HCT116 (cell line): ENCODE results near the gene TMEM145. TPM values are rescaled to one million over a fixed set of nuclear protein-coding genes. Genes with fewer than 3 reads are reported as not detected.

Experiments
- ATAC-seq: fragments of 200-7000 bp; cut with Tn5 transposase; 2 replicates; pipeline ENCODE4 v1.9.1; 2020; ENCODE audit warnings: mild to moderate bottlenecking, moderate library complexity
- BruUV-seq: library from RNA; stranded (reverse); fragments of 400-500 nt; replicated peaks from 2 replicates; lab custom pipeline; 2021; lab: Mats Ljungman, UMichigan
- CTCF ChIA-PET: fragments of 300-600 bp; sonication (Branson Sonifier 250); formaldehyde crosslinking; loops from one replicate; lab custom pipeline; 2021; ENCODE audit warnings: antibody characterized with exemption; lab: Charles Lee
- POLR2A ChIA-PET: fragments of 300-600, 350-600 bp; sonication (Branson Sonifier 250); formaldehyde crosslinking; loops from one replicate; lab custom pipeline; 2021; ENCODE audit warnings: antibody characterized with exemption; lab: Charles Lee
- RAD21 ChIA-PET, 2 experiments: fragments of 300-600 bp; sonication (Branson Sonifier 250); formaldehyde crosslinking; loops; one replicate each; lab custom pipeline; 2023; ENCODE audit warnings: low total read pairs in 2 of 2; ENCODE audit not compliant: uncharacterized antibody in 2 of 2, unreplicated experiment in 2 of 2, low non-redundant PET in 1 of 2; lab: Charles Lee
- DNase-seq: peaks from one replicate; pipeline ENCODE4 v3.0.0-alpha.2; 2010; ENCODE audit warnings: low read depth, low spot score
- H2AFZ ChIP-seq: fragments of 200-600 bp; shearing (Covaris generic), sonication (generic); 2 replicates; pipeline ENCODE4 v1.6.1; 2017; ENCODE audit warnings: low read depth, mixed run types, mixed read lengths, antibody characterized with exemption, low read length; ENCODE audit not compliant: poor library complexity, severe bottlenecking
- H3K27ac ChIP-seq: 2 replicates; pipeline ENCODE4 v1.5.1; 2012; ENCODE audit warnings: low read depth, low read length
- H3K27me3 ChIP-seq: fragments of 200-600 bp; sonication (generic); 2 replicates; pipeline ENCODE4 v1.6.1; 2016; ENCODE audit warnings: mixed run types, low read length, mixed read lengths; ENCODE audit not compliant: insufficient read depth
- H3K36me3 ChIP-seq, 2 experiments: fragments of 200-500 bp in 1 of 2; fragments of 200-600 bp in 1 of 2; sonication (Bioruptor generic) in 1 of 2; sonication (generic) in 1 of 2; 2 replicates each; pipeline versions ENCODE4 v1.5.1 to v1.6.1; 2014 to 2016; ENCODE audit warnings: low read length in 2 of 2, inconsistent platforms in 1 of 2, mixed read lengths in 1 of 2, mixed run types in 1 of 2; ENCODE audit not compliant: insufficient read depth in 2 of 2, control insufficient read depth in 1 of 2
- H3K4me1 ChIP-seq, 2 experiments: fragments of 200-600 bp in 1 of 2; sonication (generic) in 1 of 2; 2 replicates each; pipeline versions ENCODE4 v1.5.1 to v1.6.1; 2012 to 2017; ENCODE audit warnings: low read length in 2 of 2, inconsistent platforms in 1 of 2, mild to moderate bottlenecking in 1 of 2, mixed read lengths in 1 of 2, mixed run types in 1 of 2, moderate library complexity in 1 of 2; ENCODE audit not compliant: insufficient read depth in 2 of 2, control insufficient read depth in 1 of 2
- H3K4me2 ChIP-seq: fragments of 200-600 bp; sonication (generic); 2 replicates; pipeline ENCODE4 v1.6.1; 2017; ENCODE audit warnings: mixed run types, low read length, mixed read lengths
- H3K4me3 ChIP-seq, 2 experiments: fragments of 200-600 bp in 1 of 2; sonication (generic) in 1 of 2; replicated peaks in 1 of 2; 2 replicates each; pipeline ENCODE4 v1.5.1; 2011 to 2016; ENCODE audit warnings: low read length in 2 of 2, control low read depth in 1 of 2, low read depth in 1 of 2, mild to moderate bottlenecking in 1 of 2, mixed read lengths in 1 of 2, mixed run types in 1 of 2
- H3K79me2 ChIP-seq: fragments of 200-600 bp; sonication (generic); 2 replicates; pipeline ENCODE4 v1.6.1; 2017; ENCODE audit warnings: mild to moderate bottlenecking, mixed run types, low read length, moderate library complexity, mixed read lengths; ENCODE audit not compliant: insufficient read depth
- H3K9ac ChIP-seq: fragments of 200-600 bp; sonication (generic); 2 replicates; pipeline ENCODE4 v1.6.1; 2016; ENCODE audit warnings: low read length, mixed read lengths
- H3K9me2 ChIP-seq: fragments of 200-600 bp; sonication (generic), shearing (Covaris generic); 2 replicates; pipeline ENCODE4 v1.6.1; 2017; ENCODE audit warnings: mixed run types, mild to moderate bottlenecking, moderate library complexity; ENCODE audit not compliant: insufficient read depth
- H3K9me3 ChIP-seq, 2 experiments: fragments of 200-500 bp in 1 of 2; fragments of 200-600 bp in 1 of 2; sonication (Bioruptor generic) in 1 of 2; sonication (generic) in 1 of 2; 2 replicates each; pipeline ENCODE4 v1.6.1; 2014 to 2017; ENCODE audit warnings: low read length in 2 of 2, mixed read lengths in 2 of 2, inconsistent platforms in 1 of 2, low read depth in 1 of 2, mild to moderate bottlenecking in 1 of 2, mixed run types in 1 of 2, moderate library complexity in 1 of 2; ENCODE audit not compliant: control insufficient read depth in 1 of 2, insufficient read depth in 1 of 2
- H4K20me1 ChIP-seq: fragments of 200-600 bp; sonication (generic), shearing (Covaris generic); 2 replicates; pipeline ENCODE4 v1.6.1; 2017; ENCODE audit warnings: mixed run types, mild to moderate bottlenecking, moderate library complexity; ENCODE audit not compliant: insufficient read depth
- CBX3 ChIP-seq: IDR thresholded peaks from 2 replicates; pipeline ENCODE4 v1.6.1; 2012; ENCODE audit warnings: low read depth
- CEBPB ChIP-seq: IDR thresholded peaks from 2 replicates; pipeline ENCODE4 v1.6.1; 2012; ENCODE audit warnings: low read depth
- EGR1 ChIP-seq: IDR thresholded peaks from 2 replicates; pipeline ENCODE4 v1.6.1; 2012; ENCODE audit warnings: low read depth
- ELF1 ChIP-seq: IDR thresholded peaks from 2 replicates; pipeline ENCODE4 v1.6.1; 2012; ENCODE audit warnings: low read depth, borderline replicate concordance
- FOSL1 ChIP-seq: IDR thresholded peaks from 2 replicates; pipeline ENCODE4 v1.6.1; 2012; ENCODE audit warnings: low read depth
- JUND ChIP-seq: IDR thresholded peaks from 2 replicates; pipeline ENCODE4 v1.6.1; 2012
- POLR2AphosphoS5 ChIP-seq: IDR thresholded peaks from 2 replicates; pipeline ENCODE4 v1.6.1; 2011; ENCODE audit warnings: mild to moderate bottlenecking, low read depth, low read length, moderate library complexity
- RAD21 ChIP-seq: IDR thresholded peaks from 2 replicates; pipeline ENCODE4 v1.6.1; 2012; ENCODE audit warnings: low read depth, mild to moderate bottlenecking
- SP1 ChIP-seq: IDR thresholded peaks from 2 replicates; pipeline ENCODE4 v1.6.1; 2012; ENCODE audit warnings: low read depth
- SRF ChIP-seq: IDR thresholded peaks from 2 replicates; pipeline ENCODE4 v1.6.1; 2012; ENCODE audit warnings: low read depth
- TCF7L2 ChIP-seq: IDR thresholded peaks from 2 replicates; pipeline ENCODE4 v1.7.0; 2011; ENCODE audit warnings: borderline replicate concordance, inconsistent platforms; ENCODE audit not compliant: insufficient read depth, insufficient read length; ENCODE audit errors: extremely low read depth
- YY1 ChIP-seq: IDR thresholded peaks from 2 replicates; pipeline ENCODE4 v1.6.1; 2011; ENCODE audit warnings: low read length, low read depth, moderate library complexity, mild to moderate bottlenecking; ENCODE audit not compliant: insufficient replicate concordance; ENCODE audit errors: extremely low read depth
- ZBTB33 ChIP-seq: IDR thresholded peaks from 2 replicates; pipeline ENCODE4 v1.6.1; 2011; ENCODE audit warnings: mild to moderate bottlenecking, low read length, moderate library complexity; ENCODE audit not compliant: insufficient replicate concordance; ENCODE audit errors: extremely low read depth
- ZNF274 ChIP-seq: fragments of 200-500 bp; sonication (Bioruptor generic); IDR thresholded peaks from 2 replicates; pipeline ENCODE4 v1.6.1; 2014; ENCODE audit warnings: mild to moderate bottlenecking, low read depth, low read length, inconsistent platforms
- intact Hi-C: fragments of 100-400 bp; cut with micrococcal nuclease; formaldehyde crosslinking; loops from 2 replicates; pipeline ENCODE4 v1.10.0; 2022
- total RNA-seq: library from RNA; stranded (reverse); gene quantifications from one replicate; pipeline ENCODE4 v1.2.1, GENCODE V29; 2021; ENCODE audit not compliant: unreplicated experiment
- TF ChIP-seq, protein P1 (sequence below), 3 experiments: fragments of 200-600 bp in 1 of 3; sonication (generic) in 1 of 3; IDR thresholded peaks in 2 of 3; conservative IDR thresholded peaks in 1 of 3; 2 replicates each; pipeline ENCODE4 v1.5.1; 2012 to 2017; ENCODE audit warnings: low read depth in 2 of 3, low read length in 2 of 3, antibody characterized with exemption in 1 of 3, borderline replicate concordance in 1 of 3, control low read depth in 1 of 3, mild to moderate bottlenecking in 1 of 3, mixed read lengths in 1 of 3, mixed run types in 1 of 3, moderate library complexity in 1 of 3; ENCODE audit not compliant: insufficient read depth in 1 of 3
- TF ChIP-seq, protein P2 (sequence below): IDR thresholded peaks from 2 replicates; pipeline ENCODE4 v1.6.1; 2012
- TF ChIP-seq, protein P3 (sequence below): IDR thresholded peaks from 2 replicates; pipeline ENCODE4 v1.6.1; 2012

TMEM145 gene
- total RNA-seq, 1 experiment from 2014 or later, result 7.2 TPM

GRCh38 chr19:42271045-42271419, 42.1 kb upstream of the TMEM145 start:
- Histone ChIP-seq H3K4me1 (peaks cover 23 to 32% of the 10 kb centered on the region in 2 experiments), H3K4me2 (peak overlapping the region; percentile 93), H3K4me3 (peak overlapping the region in 1 of 2 experiments; percentile 74; a peak in 2 of 4 replicates), H3K27me3 (no peaks in the 10 kb centered on the region), H3K36me3 (peaks cover 3 to 5% of the 10 kb centered on the region in 2 experiments; a peak in 2 of 4 replicates), H3K9me3 (no peaks in the 10 kb centered on the region), H3K9ac (peak overlapping the region; percentile 73), H2AFZ (no peak overlapping the region), H3K9me2 (no peaks in the 10 kb centered on the region), H4K20me1 (no peaks in the 10 kb centered on the region), H3K79me2 (peaks cover 16% of the 10 kb centered on the region), H3K27ac (peak overlapping the region; percentile 90)
- ATAC-seq (no peak), DNase-seq (no peak)
- TF ChIP-seq ZBTB33 (no peak), CEBPB (no peak), SRF (no peak), RAD21 (no peak), ELF1 (no peak), ZNF274 (no peak), POLR2AphosphoS5 (no peak), SP1 (no peak), EGR1 (no peak), TCF7L2 (no peak), CBX3 (no peak), YY1 (no peak), FOSL1 (no peak), JUND (no peak)
- TF ChIP-seq, protein P1, sequence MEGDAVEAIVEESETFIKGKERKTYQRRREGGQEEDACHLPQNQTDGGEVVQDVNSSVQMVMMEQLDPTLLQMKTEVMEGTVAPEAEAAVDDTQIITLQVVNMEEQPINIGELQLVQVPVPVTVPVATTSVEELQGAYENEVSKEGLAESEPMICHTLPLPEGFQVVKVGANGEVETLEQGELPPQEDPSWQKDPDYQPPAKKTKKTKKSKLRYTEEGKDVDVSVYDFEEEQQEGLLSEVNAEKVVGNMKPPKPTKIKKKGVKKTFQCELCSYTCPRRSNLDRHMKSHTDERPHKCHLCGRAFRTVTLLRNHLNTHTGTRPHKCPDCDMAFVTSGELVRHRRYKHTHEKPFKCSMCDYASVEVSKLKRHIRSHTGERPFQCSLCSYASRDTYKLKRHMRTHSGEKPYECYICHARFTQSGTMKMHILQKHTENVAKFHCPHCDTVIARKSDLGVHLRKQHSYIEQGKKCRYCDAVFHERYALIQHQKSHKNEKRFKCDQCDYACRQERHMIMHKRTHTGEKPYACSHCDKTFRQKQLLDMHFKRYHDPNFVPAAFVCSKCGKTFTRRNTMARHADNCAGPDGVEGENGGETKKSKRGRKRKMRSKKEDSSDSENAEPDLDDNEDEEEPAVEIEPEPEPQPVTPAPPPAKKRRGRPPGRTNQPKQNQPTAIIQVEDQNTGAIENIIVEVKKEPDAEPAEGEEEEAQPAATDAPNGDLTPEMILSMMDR (IDR thresholded peaks at IDR 0.05 in 2 of 3, conservative IDR thresholded peaks at IDR 0.05 in 1 of 3; ENCODE audit: borderline replicate concordance in 1 of 3, insufficient read depth in 1 of 3, low read depth in 2 of 3, low read length in 2 of 3), result no peak
- TF ChIP-seq, protein P2, sequence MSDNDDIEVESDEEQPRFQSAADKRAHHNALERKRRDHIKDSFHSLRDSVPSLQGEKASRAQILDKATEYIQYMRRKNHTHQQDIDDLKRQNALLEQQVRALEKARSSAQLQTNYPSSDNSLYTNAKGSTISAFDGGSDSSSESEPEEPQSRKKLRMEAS, result no peak
- TF ChIP-seq, protein P3, sequence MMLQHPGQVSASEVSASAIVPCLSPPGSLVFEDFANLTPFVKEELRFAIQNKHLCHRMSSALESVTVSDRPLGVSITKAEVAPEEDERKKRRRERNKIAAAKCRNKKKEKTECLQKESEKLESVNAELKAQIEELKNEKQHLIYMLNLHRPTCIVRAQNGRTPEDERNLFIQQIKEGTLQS, result no peak
- ChIA-PET CTCF (interaction anchor here (0.6 to 2.1 kb wide), 3 partner anchors 8 to 53 kb away, joined by 3 to 22 read pairs (median 4); no protein-coding TSS in a partner anchor), RAD21 (no interaction called here), POLR2A (interaction anchor here (1.0 kb wide), 1 partner anchor 22 kb away, joined by 3 read pairs; no protein-coding TSS in a partner anchor)
- no TSS peak for BruUV-seq
- intact Hi-C loops, result no loop called here
